BLaER1 treated with 17β-estradiol and CSF1 and Interleukin-3, amounts not matched to agents 10 nM and 100 nM (cell line): Measurements from ENCODE around the gene RUNX1.

Source experiments
- H3K27ac ChIP-seq, 11 experiments: shearing (Covaris generic); formaldehyde crosslinking; 2 replicates each; pipeline ENCODE4 v1.8.1; 2022
- H3K27me3 ChIP-seq, 11 experiments: shearing (Covaris generic); formaldehyde crosslinking; 2 replicates each; pipeline ENCODE4 v1.8.1; 2022
- H3K36me3 ChIP-seq, 11 experiments: shearing (Covaris generic); formaldehyde crosslinking; 2 replicates each; pipeline ENCODE4 v1.8.1; 2022
- H3K4me1 ChIP-seq, 10 experiments: shearing (Covaris generic); formaldehyde crosslinking; 2 replicates each; pipeline ENCODE4 v1.8.1; 2022
- H3K4me2 ChIP-seq, 11 experiments: shearing (Covaris generic); formaldehyde crosslinking; 2 replicates each; pipeline ENCODE4 v1.8.1; 2022
- H3K4me3 ChIP-seq, 10 experiments: shearing (Covaris generic); formaldehyde crosslinking; 2 replicates each; pipeline ENCODE4 v1.8.1; 2022
- H3K9ac ChIP-seq, 11 experiments: shearing (Covaris generic); formaldehyde crosslinking; 2 replicates each; pipeline ENCODE4 v1.8.1; 2022
- H3K9me3 ChIP-seq, 11 experiments: shearing (Covaris generic); formaldehyde crosslinking; replicated peaks in 1 of 11; 2 replicates each; pipeline ENCODE4 v1.8.1; 2022
- H4K20me1 ChIP-seq, 11 experiments: shearing (Covaris generic); formaldehyde crosslinking; 2 replicates each; pipeline ENCODE4 v1.8.1; 2022
- Cebpa-rat ChIP-seq, 11 experiments: shearing (Covaris generic); IDR thresholded peaks; 2 replicates each; pipeline ENCODE4 v1.8.1; 2022

Gene RUNX1

GRCh38 chr21:34788879-34789278, 260.2 kb downstream of the RUNX1 start:
- Histone ChIP-seq H4K20me1 (peaks cover 47 to 82% (median 78%) of the 10 kb centered on the region in 11 experiments), H3K4me2 (no peak overlapping the region), H3K9me3 (no peaks in the 10 kb centered on the region), H3K27ac (no peak overlapping the region), H3K27me3 (no peaks in the 10 kb centered on the region), H3K36me3 (peaks cover 43 to 54% (median 48%) of the 10 kb centered on the region in 11 experiments), H3K4me1 (no peaks in the 10 kb centered on the region), H3K4me3 (no peak overlapping the region), H3K9ac (no peak overlapping the region)
- TF ChIP-seq Cebpa-rat (IDR thresholded peaks at IDR 0.05): no peak

- Histone ChIP-seq H3K9ac (no peak overlapping the region), H3K4me2 (no peak overlapping the region), H3K9me3 (peaks cover 0 to 18% (median 8%) of the 10 kb centered on the region in 11 experiments; a peak in 10 of 22 replicates), H3K4me3 (no peak overlapping the region), H4K20me1 (peaks cover 11 to 31% (median 27%) of the 10 kb centered on the region in 11 experiments; a peak in 20 of 22 replicates), H3K27ac (no peak overlapping the region), H3K36me3 (peaks cover 0 to 4% (median 0%) of the 10 kb centered on the region in 11 experiments; a peak in 5 of 22 replicates), H3K4me1 (peaks cover 0 to 6% (median 0%) of the 10 kb centered on the region in 10 experiments; a peak in 2 of 20 replicates), H3K27me3 (no peaks in the 10 kb centered on the region)
- TF ChIP-seq Cebpa-rat (IDR thresholded peaks at IDR 0.05): no peak
Observed at GRCh38 chr21:34783815-34784214, 265.3 kb downstream of the RUNX1 start.

GRCh38 chr21:34782506-34783360, 266.4 kb downstream of the RUNX1 start:
- Histone ChIP-seq H3K4me1 (peaks cover 0 to 6% (median 0%) of the 10 kb centered on the region in 10 experiments; a peak in 2 of 20 replicates), H4K20me1 (peaks cover 4 to 21% (median 17%) of the 10 kb centered on the region in 11 experiments; a peak in 20 of 22 replicates), H3K27ac (no peak overlapping the region), H3K27me3 (no peaks in the 10 kb centered on the region), H3K4me2 (0 out of 22 replicates have a peak overlapping the region, but pooled peaks of 1 of the 11 experiments have one; percentile 10), H3K4me3 (no peak overlapping the region), H3K36me3 (no peaks in the 10 kb centered on the region), H3K9ac (no peak overlapping the region), H3K9me3 (peaks cover 0 to 20% (median 8%) of the 10 kb centered on the region in 11 experiments; a peak in 10 of 22 replicates)
- TF ChIP-seq Cebpa-rat (IDR thresholded peaks at IDR 0.05): no peak

GRCh38 chr21:34781526-34781925, 267.6 kb downstream of the RUNX1 start:
- Histone ChIP-seq H3K27ac (no peak overlapping the region), H3K9ac (no peak overlapping the region), H3K36me3 (no peaks in the 10 kb centered on the region), H3K4me2 (no peak overlapping the region), H3K4me1 (peaks cover 0 to 6% (median 0%) of the 10 kb centered on the region in 10 experiments; a peak in 2 of 20 replicates), H3K27me3 (no peaks in the 10 kb centered on the region), H3K4me3 (no peak overlapping the region), H3K9me3 (peaks cover 0 to 20% (median 8%) of the 10 kb centered on the region in 11 experiments; a peak in 10 of 22 replicates), H4K20me1 (peaks cover 0 to 9% (median 5%) of the 10 kb centered on the region in 11 experiments; a peak in 8 of 22 replicates)
- TF ChIP-seq Cebpa-rat (IDR thresholded peaks at IDR 0.05): no peak

GRCh38 chr21:34779860-34780259, 269.2 kb downstream of the RUNX1 start:
- no peaks in the 10 kb centered on the region for H3K36me3 ChIP-seq
- no peak overlapping the region for H3K27ac ChIP-seq
- no peaks in the 10 kb centered on the region for H3K27me3 ChIP-seq
- H3K9me3 ChIP-seq: peaks cover 0 to 20% (median 8%) of the 10 kb centered on the region in 11 experiments; a peak in 10 of 22 replicates
- no peak overlapping the region for H3K4me3 ChIP-seq
- H4K20me1 ChIP-seq: no peaks in the 10 kb centered on the region; a peak in 1 of 22 replicates
- no peak overlapping the region for H3K9ac ChIP-seq
- no peak for TF ChIP-seq Cebpa-rat (IDR thresholded peaks at IDR 0.05)
- H3K4me2 ChIP-seq: no peak overlapping the region
- peaks cover 0 to 6% (median 0%) of the 10 kb centered on the region in 10 experiments; a peak in 2 of 20 replicates for H3K4me1 ChIP-seq

- no peak overlapping the region for H3K4me3 ChIP-seq
- H4K20me1 ChIP-seq: no peaks in the 10 kb centered on the region
- H3K4me2 ChIP-seq: no peak overlapping the region
- H3K27me3 ChIP-seq: no peaks in the 10 kb centered on the region
- no peaks in the 10 kb centered on the region for H3K4me1 ChIP-seq
- H3K27ac ChIP-seq: no peak overlapping the region
- no peak for TF ChIP-seq Cebpa-rat (IDR thresholded peaks at IDR 0.05)
- H3K36me3 ChIP-seq: no peaks in the 10 kb centered on the region
- no peak overlapping the region for H3K9ac ChIP-seq
- H3K9me3 ChIP-seq: peaks cover 0 to 18% (median 8%) of the 10 kb centered on the region in 11 experiments; a peak in 11 of 22 replicates
Observed at GRCh38 chr21:34775793-34776192, 273.3 kb downstream of the RUNX1 start.

- no peak overlapping the region for H3K4me2 ChIP-seq
- no peaks in the 10 kb centered on the region for H3K36me3 ChIP-seq
- no peaks in the 10 kb centered on the region for H3K27me3 ChIP-seq
- peak in 6 of 11 experiments; percentile 26 to 86 (median 67); a peak in 9 of 22 replicates for TF ChIP-seq Cebpa-rat (IDR thresholded peaks at IDR 0.05)
- H3K4me1 ChIP-seq: no peaks in the 10 kb centered on the region
- no peaks in the 10 kb centered on the region for H4K20me1 ChIP-seq
- H3K9me3 ChIP-seq: peaks cover 0 to 7% (median under 1%) of the 10 kb centered on the region in 11 experiments; a peak in 9 of 22 replicates
- no peak overlapping the region for H3K4me3 ChIP-seq
- H3K9ac ChIP-seq: no peak overlapping the region
- H3K27ac ChIP-seq: no peak overlapping the region
Observed at GRCh38 chr21:34774750-34775149, 274.4 kb downstream of the RUNX1 start.

GRCh38 chr21:34771512-34772028, 277.5 kb downstream of the RUNX1 start:
- TF ChIP-seq Cebpa-rat (IDR thresholded peaks at IDR 0.05): no peak
- H3K9ac ChIP-seq: no peak overlapping the region
- no peak overlapping the region for H3K27ac ChIP-seq
- H3K4me2 ChIP-seq: no peak overlapping the region
- H3K27me3 ChIP-seq: no peaks in the 10 kb centered on the region
- H3K9me3 ChIP-seq: peaks cover 0 to 5% (median 0%) of the 10 kb centered on the region in 11 experiments; a peak in 1 of 22 replicates
- no peaks in the 10 kb centered on the region for H3K36me3 ChIP-seq
- H3K4me3 ChIP-seq: no peak overlapping the region
- H3K4me1 ChIP-seq: no peaks in the 10 kb centered on the region
- no peaks in the 10 kb centered on the region for H4K20me1 ChIP-seq

GRCh38 chr21:34770576-34770975, 278.5 kb downstream of the RUNX1 start:
- Histone ChIP-seq H3K36me3 (no peaks in the 10 kb centered on the region), H3K9me3 (peaks cover 0 to 5% (median 0%) of the 10 kb centered on the region in 11 experiments; a peak in 2 of 22 replicates), H3K4me2 (no peak overlapping the region), H3K9ac (no peak overlapping the region), H4K20me1 (no peaks in the 10 kb centered on the region), H3K4me3 (no peak overlapping the region), H3K27me3 (no peaks in the 10 kb centered on the region), H3K4me1 (no peaks in the 10 kb centered on the region), H3K27ac (no peak overlapping the region)
- no peak for TF ChIP-seq Cebpa-rat (IDR thresholded peaks at IDR 0.05)
